Central memory CD8-positive, alpha-beta T cell (primary cell): ENCODE measurements around the gene LGI2.

Source experiments
- ATAC-seq: fragments of 150-1000 bp; cut with Tn5 transposase; replicated peaks from 2 replicates; pipeline ENCODE4 v1.10.0; 2022; ENCODE audit warnings: mild to moderate bottlenecking, moderate FRiP score, moderate number of reproducible peaks; ENCODE audit not compliant: poor library complexity, severe bottlenecking; ENCODE audit errors: extremely low read depth
- DNase-seq, 2 donors: peaks; one replicate each; pipeline ENCODE4 v3.0.0; 2021; ENCODE audit warnings: low spot score in 2 of 2
- H3K27ac Mint-ChIP-seq: one replicate; pipeline ENCODE4 v1.8.0; 2022; ENCODE audit warnings: low read depth, mild to moderate bottlenecking, moderate library complexity, mixed read lengths
- H3K27me3 Mint-ChIP-seq: one replicate; pipeline ENCODE4 v1.8.0; 2022; ENCODE audit warnings: mixed read lengths
- H3K36me3 Mint-ChIP-seq: one replicate; pipeline ENCODE4 v1.8.0; 2022; ENCODE audit warnings: mild to moderate bottlenecking, moderate library complexity, mixed read lengths; ENCODE audit not compliant: insufficient read depth
- H3K4me1 Mint-ChIP-seq: one replicate; pipeline ENCODE4 v1.8.0; 2022; ENCODE audit warnings: mixed read lengths
- H3K4me3 Mint-ChIP-seq: one replicate; pipeline ENCODE4 v1.8.0; 2022; ENCODE audit warnings: mild to moderate bottlenecking, moderate library complexity, mixed read lengths
- H3K9me3 Mint-ChIP-seq: one replicate; pipeline ENCODE4 v1.8.0; 2022; ENCODE audit warnings: mixed read lengths

The LGI2 gene

DNA sequence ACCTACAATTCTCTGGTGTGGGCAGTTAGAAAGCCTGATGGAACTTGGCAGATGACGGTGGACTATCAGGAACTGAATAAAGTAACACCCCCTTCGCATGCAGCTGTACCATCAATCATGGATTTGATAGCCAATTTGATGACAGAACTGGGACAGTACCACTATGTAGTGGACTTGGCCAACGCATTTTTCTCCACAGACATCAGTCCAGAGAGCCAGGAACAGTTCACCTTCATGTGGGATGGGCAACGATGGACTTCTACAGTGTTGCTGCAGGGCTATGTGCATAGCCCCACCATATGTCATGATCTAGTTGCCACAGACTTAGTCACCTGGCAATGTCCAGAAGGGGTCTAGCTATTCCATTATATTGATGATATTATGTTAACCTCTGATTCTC lies 63.4 kb downstream of the LGI2 start:
- no peaks in the 10 kb centered on the region for H3K36me3 Mint-ChIP-seq
- H3K4me1 Mint-ChIP-seq, result no peaks in the 10 kb centered on the region
- ATAC-seq (no peak), DNase-seq (no peak)
- H3K4me3 Mint-ChIP-seq, result no peak overlapping the region
- peaks cover 13% of the 10 kb centered on the region for H3K27me3 Mint-ChIP-seq
- H3K9me3 Mint-ChIP-seq, result peaks cover 5% of the 10 kb centered on the region
- no peak overlapping the region for H3K27ac Mint-ChIP-seq

GRCh38 chr4:24966076-24966475 lies 64.7 kb downstream of the LGI2 start:
- Mint-ChIP-seq H3K27me3 (peaks cover under 1% of the 10 kb centered on the region), H3K36me3 (no peaks in the 10 kb centered on the region), H3K9me3 (peaks cover 5% of the 10 kb centered on the region), H3K4me1 (no peaks in the 10 kb centered on the region), H3K4me3 (no peak overlapping the region), H3K27ac (no peak overlapping the region)
- no peak for DNase-seq
- ATAC-seq, result no peak

DNA sequence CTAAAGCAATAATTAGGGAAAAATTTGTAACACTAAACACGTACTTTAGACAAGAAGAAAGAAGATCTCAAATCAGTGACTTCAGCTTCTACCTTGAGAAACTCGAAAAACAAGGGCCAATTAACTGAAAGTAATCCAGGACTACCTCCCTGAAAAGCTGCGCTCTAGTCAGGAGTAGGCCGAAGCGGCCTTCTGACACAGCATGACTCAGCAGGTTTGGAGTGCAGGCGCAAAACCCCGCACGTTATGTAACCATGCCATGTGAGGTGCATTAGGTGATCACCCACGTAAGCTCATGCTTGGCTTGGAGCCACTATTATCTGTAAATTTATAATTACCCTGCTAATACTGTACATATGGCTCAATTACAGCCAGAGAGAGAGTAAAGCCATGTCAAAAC lies 65.1 kb downstream of the LGI2 start:
- no peaks in the 10 kb centered on the region for H3K27me3 Mint-ChIP-seq
- H3K4me3 Mint-ChIP-seq, result no peak overlapping the region
- no peak for DNase-seq
- H3K36me3 Mint-ChIP-seq, result no peaks in the 10 kb centered on the region
- no peaks in the 10 kb centered on the region for H3K4me1 Mint-ChIP-seq
- H3K9me3 Mint-ChIP-seq, result peaks cover 5% of the 10 kb centered on the region
- no peak overlapping the region for H3K27ac Mint-ChIP-seq
- no peak for ATAC-seq

DNA sequence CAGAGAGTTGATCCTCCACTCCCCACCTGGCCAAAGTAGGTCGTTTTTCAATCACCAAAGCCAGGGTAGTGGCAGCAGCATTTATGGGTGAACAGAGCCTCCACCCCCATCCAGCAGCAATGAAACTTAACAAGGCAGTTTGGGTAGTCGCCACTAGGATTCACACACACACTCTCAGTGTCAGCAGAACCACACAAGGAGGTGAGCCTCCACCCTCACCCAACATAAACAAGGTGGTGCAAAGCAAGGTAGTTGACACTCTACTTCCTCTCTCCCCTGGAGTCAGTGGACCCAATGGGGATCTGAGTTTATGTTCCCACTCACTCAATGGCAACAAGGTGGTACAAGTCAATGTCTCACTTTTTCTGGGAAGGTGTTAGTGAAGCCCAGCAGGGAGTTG lies 67.5 kb downstream of the LGI2 start:
- peaks cover 4% of the 10 kb centered on the region for H3K27me3 Mint-ChIP-seq
- DNase-seq, result no peak
- no peaks in the 10 kb centered on the region for H3K36me3 Mint-ChIP-seq
- H3K9me3 Mint-ChIP-seq, result peaks cover 5% of the 10 kb centered on the region
- H3K27ac Mint-ChIP-seq, result no peak overlapping the region
- H3K4me1 Mint-ChIP-seq, result no peaks in the 10 kb centered on the region
- H3K4me3 Mint-ChIP-seq, result no peak overlapping the region
- no peak for ATAC-seq

DNA sequence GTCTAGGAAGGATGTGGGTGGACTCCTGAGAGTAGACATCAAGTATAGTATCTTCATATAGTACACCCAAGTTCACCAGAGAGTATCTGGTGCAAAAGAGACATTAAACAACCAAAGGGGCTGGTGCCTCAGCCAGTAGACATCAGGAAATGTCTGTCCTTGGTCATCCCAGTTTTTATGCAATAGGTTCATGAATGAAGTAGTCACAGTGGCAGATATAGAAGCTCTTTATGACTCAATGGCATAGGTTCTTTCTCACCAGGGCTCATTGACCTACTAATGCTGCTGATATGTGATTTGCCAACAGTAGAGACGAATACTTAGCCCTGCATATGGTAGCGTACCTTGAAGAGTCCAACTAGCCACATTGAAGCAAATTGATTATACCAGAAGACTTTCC lies 72.9 kb downstream of the LGI2 start:
- Mint-ChIP-seq H3K36me3 (no peaks in the 10 kb centered on the region), H3K9me3 (peaks cover 6% of the 10 kb centered on the region), H3K4me1 (no peaks in the 10 kb centered on the region), H3K4me3 (no peak overlapping the region), H3K27me3 (peaks cover 16% of the 10 kb centered on the region), H3K27ac (no peak overlapping the region)
- no peak for DNase-seq
- ATAC-seq, result no peak

DNA sequence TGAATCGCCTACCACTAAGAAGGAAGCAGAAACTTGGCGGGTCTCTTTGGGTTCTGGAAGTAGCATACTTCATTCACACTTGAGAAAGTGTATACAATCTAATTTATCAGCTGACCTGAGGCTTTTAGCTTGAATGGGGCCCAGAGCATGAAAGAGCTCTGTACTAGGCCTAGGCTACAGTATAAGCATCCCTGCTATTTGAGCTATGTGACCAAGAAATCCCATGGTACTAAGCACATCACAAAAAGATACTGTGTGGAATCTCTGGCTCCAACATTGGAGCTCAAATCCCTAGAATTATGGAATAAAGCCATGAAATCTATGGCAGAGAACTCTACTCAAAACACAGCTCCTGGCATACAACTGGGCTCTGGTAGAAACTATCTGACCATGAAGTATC lies 74.0 kb downstream of the LGI2 start:
- H3K27me3 Mint-ChIP-seq, result peaks cover 16% of the 10 kb centered on the region
- H3K4me1 Mint-ChIP-seq, result no peaks in the 10 kb centered on the region
- H3K9me3 Mint-ChIP-seq, result peaks cover 6% of the 10 kb centered on the region
- ATAC-seq, result no peak
- H3K36me3 Mint-ChIP-seq, result no peaks in the 10 kb centered on the region
- no peak overlapping the region for H3K4me3 Mint-ChIP-seq
- no peak for DNase-seq
- H3K27ac Mint-ChIP-seq, result no peak overlapping the region

- peaks cover 6% of the 10 kb centered on the region for H3K9me3 Mint-ChIP-seq
- H3K4me3 Mint-ChIP-seq, result no peak overlapping the region
- H3K27ac Mint-ChIP-seq, result no peak overlapping the region
- no peaks in the 10 kb centered on the region for H3K4me1 Mint-ChIP-seq
- DNase-seq (no peak), ATAC-seq (no peak)
- H3K36me3 Mint-ChIP-seq, result no peaks in the 10 kb centered on the region
- H3K27me3 Mint-ChIP-seq, result peaks cover 16% of the 10 kb centered on the region
Observed at GRCh38 chr4:24956091-24956490, 74.7 kb downstream of the LGI2 start.

- no peak overlapping the region for H3K4me3 Mint-ChIP-seq
- no peak overlapping the region for H3K27ac Mint-ChIP-seq
- H3K9me3 Mint-ChIP-seq, result peaks cover 3% of the 10 kb centered on the region
- no peak for DNase-seq
- H3K36me3 Mint-ChIP-seq, result no peaks in the 10 kb centered on the region
- ATAC-seq, result no peak
- peaks cover 20% of the 10 kb centered on the region for H3K27me3 Mint-ChIP-seq
- no peaks in the 10 kb centered on the region for H3K4me1 Mint-ChIP-seq
Observed at GRCh38 chr4:24952667-24953066, 78.1 kb downstream of the LGI2 start.

DNA sequence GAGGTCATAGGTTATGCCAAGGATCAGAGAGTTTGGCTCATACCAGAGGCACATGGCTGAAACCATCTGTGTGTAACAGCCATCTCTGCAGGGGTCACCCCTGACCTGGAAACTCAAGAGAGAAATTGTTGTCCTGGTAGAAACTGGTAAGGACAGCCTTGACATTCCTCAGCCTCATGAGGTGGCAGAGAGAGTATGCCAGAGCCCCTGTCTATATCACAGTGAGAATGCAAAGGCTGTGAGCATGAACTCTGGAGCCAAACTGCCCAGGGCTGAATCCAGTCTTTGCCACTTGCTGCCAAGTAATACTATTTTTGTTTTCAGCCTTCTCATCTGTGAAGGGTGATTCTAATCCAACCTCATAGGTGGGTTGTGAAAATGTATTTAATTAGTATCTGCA lies 80.8 kb downstream of the LGI2 start:
- Mint-ChIP-seq H3K36me3 (no peaks in the 10 kb centered on the region), H3K4me1 (no peaks in the 10 kb centered on the region), H3K4me3 (no peak overlapping the region), H3K9me3 (no peaks in the 10 kb centered on the region), H3K27ac (no peak overlapping the region), H3K27me3 (peaks cover 15% of the 10 kb centered on the region)
- DNase-seq (no peak), ATAC-seq (no peak)
